ENCODE results near the gene UBR1. TPM values are rescaled to one million over a fixed set of nuclear protein-coding genes. Genes with fewer than 3 reads are reported as not detected.
"Not testable (repeated sequence)": the region's sequence is repeated elsewhere in the genome, so short reads cannot be mapped to it uniquely, and the experiment has no call there.

Gene UBR1
- total and polyA plus RNA-seq, 10 of the 15 experiments (the other 5 are each of a cell fraction or from before 2014, with no cell fraction given), result 4.5 to 27.5 (median 16.7) TPM

DNA sequence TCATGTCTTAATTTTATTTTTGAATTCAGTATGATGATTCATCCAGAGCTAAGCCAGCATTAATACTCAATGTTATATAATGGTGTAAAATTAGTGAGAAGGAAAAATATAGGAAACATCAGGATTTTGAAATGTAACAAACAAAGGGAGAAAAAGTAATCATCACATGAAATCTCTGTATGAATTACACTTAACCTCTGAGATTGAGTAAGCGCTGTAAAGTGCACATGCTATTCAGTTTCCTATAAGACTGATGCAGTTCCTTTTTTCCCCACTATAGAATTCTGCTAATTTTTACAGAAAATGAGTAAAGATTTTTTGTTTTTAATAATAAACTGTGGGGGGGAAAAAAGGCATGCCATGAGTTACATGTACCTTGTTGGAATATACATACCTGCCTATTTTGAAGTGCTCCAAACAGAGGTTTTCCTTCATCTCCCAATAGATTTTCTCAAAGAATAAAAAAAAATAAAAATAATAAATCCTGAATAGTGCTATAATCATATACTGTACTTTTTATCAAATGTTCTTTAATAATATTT, 121.3 kb downstream of the UBR1 start (continued):
- TF ChIP-seq, protein P1, sequence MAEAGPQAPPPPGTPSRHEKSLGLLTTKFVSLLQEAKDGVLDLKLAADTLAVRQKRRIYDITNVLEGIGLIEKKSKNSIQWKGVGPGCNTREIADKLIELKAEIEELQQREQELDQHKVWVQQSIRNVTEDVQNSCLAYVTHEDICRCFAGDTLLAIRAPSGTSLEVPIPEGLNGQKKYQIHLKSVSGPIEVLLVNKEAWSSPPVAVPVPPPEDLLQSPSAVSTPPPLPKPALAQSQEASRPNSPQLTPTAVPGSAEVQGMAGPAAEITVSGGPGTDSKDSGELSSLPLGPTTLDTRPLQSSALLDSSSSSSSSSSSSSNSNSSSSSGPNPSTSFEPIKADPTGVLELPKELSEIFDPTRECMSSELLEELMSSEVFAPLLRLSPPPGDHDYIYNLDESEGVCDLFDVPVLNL (IDR thresholded peaks at IDR 0.05; ENCODE audit: low read depth, low read length), result no peak
- TF ChIP-seq CEBPB (IDR thresholded peaks at IDR 0.05; ENCODE audit: borderline replicate concordance in 1 of 2, low read depth in 2 of 2, low read length in 2 of 2), result no peak
- no peak for TF ChIP-seq BACH1 (IDR thresholded peaks at IDR 0.05; ENCODE audit: borderline replicate concordance)
- no peak for TF ChIP-seq SPI1 (IDR thresholded peaks at IDR 0.05; ENCODE audit: borderline replicate concordance, insufficient read depth, low read depth, low read length)

DNA sequence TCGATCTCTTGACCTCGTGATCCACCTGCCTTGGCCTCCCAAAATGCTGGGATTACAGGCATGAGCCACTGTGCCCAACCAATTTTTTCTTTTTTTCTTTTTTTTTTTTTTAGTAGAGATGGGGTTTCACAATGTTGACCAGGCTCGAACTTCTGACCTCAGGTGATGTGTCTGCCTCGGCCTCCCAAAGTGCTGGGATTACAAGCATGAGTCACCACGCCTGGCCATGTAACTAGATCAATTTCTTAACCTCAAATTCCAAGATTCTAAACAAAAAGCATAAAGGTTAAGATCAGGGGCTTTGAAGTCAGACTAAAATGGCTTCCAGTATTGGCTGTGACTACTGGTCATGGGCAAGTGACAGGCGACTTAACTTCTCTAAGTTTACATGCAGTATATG, 126.7 kb downstream of the UBR1 start:
- SMC1A ChIA-PET (ENCODE audit: uncharacterized antibody, unreplicated experiment); H3K4me3 ChIP-seq; H3K79me2 ChIP-seq (ENCODE audit: control insufficient read depth, insufficient read depth, low read length); ATAC-seq; H3K27ac ChIP-seq (ENCODE audit: control insufficient read depth, insufficient read depth); H3K36me3 ChIP-seq (ENCODE audit: control insufficient read depth in 2 of 2, insufficient read depth in 2 of 2, low read length in 1 of 2); H3K9me3 ChIP-seq (replicated peaks; ENCODE audit: control insufficient read depth, insufficient read depth, low read length); intact Hi-C loops (cut with micrococcal nuclease; ENCODE audit: unreplicated experiment); H3K27me3 ChIP-seq (replicated peaks in 1 of 2; ENCODE audit: control insufficient read depth in 2 of 2, insufficient read depth in 2 of 2, low read length in 1 of 2); BruUV-seq (replicated peaks); RAD21 ChIA-PET (ENCODE audit: unreplicated experiment); H3K4me2 ChIP-seq (ENCODE audit: control insufficient read depth, insufficient read depth); in situ Hi-C loops (cut with MboI); DNase-seq (ENCODE audit: low read depth, low spot score); H4K20me1 ChIP-seq (ENCODE audit: control insufficient read depth, insufficient read depth); FAIRE-seq; H3K4me1 ChIP-seq (ENCODE audit: control insufficient read depth, insufficient read depth, low read length); H3K9ac ChIP-seq (ENCODE audit: control insufficient read depth, insufficient read depth, low read length); H2AFZ ChIP-seq (ENCODE audit: control insufficient read depth, low read depth, low read length): not testable (repeated sequence)
- ChIA-PET POLR2A (interaction anchor here (0.7 kb wide), 1 partner anchor 194 kb away, joined by 3 read pairs; no protein-coding TSS in a partner anchor), CTCF (interaction anchor here (0.7 kb wide), 1 partner anchor 135 kb away, joined by 4 read pairs; no protein-coding TSS in a partner anchor)
- WGBS (ENCODE audit: insufficient coverage, insufficient replicate concordance, low lambda C conversion rate, missing lambda C conversion rate), result 98% methylated on average over 6 of the region's 6 CpGs

Measured in GM12878 (cell line).